HG02870 (cell line): ENCODE data around the gene PCBP3.

Source experiments
- ATAC-seq: cut with Tn5 transposase; IDR thresholded peaks from one replicate; pipeline ENCODE4 v1.9.1; 2021; ENCODE audit warnings: mild to moderate bottlenecking, moderate library complexity; ENCODE audit not compliant: unreplicated experiment

Gene PCBP3

GRCh38 chr21:45918835-45919447 is 275.4 kb downstream of the PCBP3 start:
- no peak for ATAC-seq

DNA sequence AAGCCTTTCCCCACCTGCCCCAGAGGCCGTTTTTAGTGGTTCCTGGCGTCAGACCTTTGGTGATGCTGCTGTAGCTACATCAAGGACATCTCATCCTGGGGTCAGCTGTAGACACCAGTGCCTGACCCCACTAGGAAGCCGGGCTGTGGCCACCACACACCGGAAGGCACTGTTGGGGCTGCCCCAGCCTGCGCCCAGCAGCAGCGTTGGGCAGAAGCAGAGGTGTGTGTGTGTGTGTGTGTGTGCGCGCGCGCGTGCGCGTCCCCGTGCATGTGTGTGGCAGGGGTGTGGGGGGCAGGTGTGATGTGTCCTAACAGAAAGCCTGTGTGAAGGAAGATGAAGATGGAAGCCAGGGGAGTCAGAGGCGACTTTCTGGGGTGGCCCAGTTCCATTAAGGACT is 276.1 kb downstream of the PCBP3 start:
- ATAC-seq, result no peak

- no peak for ATAC-seq
These were observed 277.5 kb downstream of the PCBP3 start for GRCh38 chr21:45920824-45921600.

GRCh38 chr21:45921917-45922316 is 278.4 kb downstream of the PCBP3 start:
- no peak for ATAC-seq

DNA sequence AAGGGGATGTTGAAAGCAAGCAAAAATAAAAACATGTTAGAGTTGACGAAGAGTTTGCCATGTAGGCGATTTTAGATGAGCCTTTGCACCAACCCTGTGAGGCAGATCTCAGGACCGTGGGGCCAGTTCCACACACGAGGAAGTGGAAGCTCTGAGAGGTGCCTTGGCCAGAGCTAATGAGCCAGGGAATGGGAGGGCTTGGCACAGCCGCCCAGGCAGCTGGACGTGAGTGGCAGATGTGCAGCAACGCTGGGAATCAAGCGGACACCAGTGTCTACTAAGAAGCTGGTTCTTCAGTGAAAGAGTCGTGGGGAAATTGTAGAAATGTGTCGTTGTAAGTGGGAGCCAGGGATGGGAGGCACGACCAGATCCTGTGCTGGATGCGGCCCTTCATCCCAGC is 279.1 kb downstream of the PCBP3 start:
- no peak for ATAC-seq

GRCh38 chr21:45923146-45923545 is 279.6 kb downstream of the PCBP3 start:
- no peak for ATAC-seq

DNA sequence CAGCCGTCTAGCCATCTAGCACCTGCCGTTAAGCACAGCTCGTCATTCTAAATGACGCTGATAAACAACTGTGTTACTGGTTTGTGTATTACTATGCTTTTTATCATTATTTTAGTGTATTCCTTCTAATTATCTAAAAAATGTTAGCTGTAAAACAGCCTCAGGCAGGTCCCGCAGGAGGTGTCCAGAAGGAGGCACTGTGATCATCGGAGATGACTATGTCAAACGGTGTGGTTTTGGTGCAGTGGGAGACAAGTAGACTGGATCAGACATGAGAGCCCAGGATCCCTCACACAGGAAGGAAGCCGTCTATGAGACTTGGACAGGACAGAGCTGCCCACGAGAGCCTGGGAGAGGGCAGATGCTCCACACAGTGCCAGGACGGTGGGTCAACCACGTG is 282.8 kb downstream of the PCBP3 start:
- ATAC-seq, result no peak

DNA sequence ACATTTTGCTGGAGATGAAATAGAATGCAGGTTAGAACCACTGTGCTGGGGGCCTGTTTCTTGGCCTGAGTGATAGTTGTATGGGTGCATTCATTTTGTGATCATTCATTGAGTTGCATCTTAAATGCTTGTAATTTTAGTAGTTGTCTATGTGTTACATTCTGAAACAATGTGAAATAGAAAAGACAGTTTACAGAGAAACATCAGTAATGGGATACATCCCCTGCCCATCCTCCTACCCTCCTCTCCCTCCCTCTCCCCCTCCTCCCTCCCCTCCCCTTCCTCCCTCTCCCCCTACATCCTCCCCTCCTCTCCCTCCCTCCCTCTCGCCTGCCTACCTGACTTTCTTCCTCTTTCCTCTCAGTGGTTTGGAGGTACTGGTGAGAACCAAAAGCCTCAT is 283.5 kb downstream of the PCBP3 start:
- no peak for ATAC-seq

GRCh38 chr21:45927851-45928850 is 284.6 kb downstream of the PCBP3 start:
- ATAC-seq, result no peak

GRCh38 chr21:45929449-45929848 is 285.9 kb downstream of the PCBP3 start:
- ATAC-seq, result no peak

DNA sequence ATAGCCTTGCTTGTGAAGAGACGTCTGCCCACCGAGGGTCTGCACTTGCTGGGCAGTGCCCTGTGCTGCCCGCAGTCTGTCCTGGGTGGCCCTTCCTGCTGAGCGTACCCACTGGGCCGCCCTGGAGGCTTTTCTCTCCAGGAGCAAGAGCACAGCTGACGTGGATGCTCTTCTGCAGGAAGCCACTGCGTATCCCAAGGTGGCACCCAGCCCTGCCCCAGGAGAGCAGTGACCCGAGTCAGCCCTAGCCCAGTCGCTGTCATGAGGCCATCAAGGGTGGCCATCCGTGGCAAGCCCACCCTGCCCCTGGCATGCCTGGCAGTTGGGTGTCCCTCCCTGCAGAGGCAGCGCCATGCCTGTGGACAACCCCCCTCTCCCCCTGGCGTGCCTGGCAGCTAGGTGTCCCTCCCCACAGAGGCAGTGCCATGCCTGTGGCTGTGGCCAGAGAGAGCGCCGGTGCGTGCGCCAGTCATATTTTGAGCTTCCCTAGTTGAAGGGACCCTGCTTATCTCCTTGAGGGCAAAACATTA is 286.8 kb downstream of the PCBP3 start:
- no peak for ATAC-seq

DNA sequence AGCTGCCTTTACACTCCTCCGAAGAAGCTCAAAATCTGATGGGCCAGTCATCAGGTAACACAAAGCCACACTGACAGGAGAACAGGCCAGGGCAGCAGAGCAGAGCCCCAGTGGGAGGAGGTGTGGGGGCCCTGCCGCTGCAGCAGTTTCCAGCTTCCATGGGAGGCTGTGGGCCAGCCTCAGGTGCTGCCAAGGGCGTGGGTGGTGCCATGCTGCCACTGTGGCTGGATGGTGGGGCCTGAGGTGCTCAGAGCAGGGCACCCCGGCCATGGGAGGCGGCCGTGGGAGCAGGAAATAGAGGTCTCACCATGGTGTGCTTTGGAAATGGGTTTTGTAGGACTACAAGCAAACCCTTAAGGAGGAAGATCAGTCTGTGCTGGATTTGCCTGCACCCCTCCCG is 287.3 kb downstream of the PCBP3 start:
- no peak for ATAC-seq

GRCh38 chr21:45931397-45931969 is 288.0 kb downstream of the PCBP3 start:
- no peak for ATAC-seq

DNA sequence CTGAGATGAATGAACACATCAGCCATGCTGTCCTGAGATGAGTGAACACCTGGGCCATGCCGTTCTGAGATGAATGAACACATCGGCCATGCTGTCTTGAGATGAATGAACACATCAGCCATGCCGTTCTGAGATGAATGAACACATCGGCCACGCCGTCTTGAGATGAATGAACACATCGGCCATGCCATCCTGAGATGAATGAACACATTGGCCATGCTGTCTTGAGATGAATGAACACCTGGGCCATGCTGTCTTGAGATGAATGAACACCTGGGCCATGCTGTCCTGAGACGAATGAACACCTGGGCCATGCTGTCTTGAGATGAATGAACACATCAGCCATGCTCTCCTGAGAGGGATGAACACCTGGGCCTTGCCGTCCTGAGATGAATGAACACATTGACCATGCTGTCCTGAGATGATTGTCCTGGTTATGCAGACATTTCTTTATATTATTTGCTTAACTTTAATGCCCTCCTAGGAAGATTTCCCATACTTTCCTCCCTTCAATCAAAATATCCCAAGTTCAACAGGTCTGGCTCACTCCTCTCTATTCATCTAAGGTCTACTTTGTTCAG is 289.5 kb downstream of the PCBP3 start:
- ATAC-seq, result no peak

GRCh38 chr21:45934085-45934484 is 290.6 kb downstream of the PCBP3 start:
- ATAC-seq, result no peak

DNA sequence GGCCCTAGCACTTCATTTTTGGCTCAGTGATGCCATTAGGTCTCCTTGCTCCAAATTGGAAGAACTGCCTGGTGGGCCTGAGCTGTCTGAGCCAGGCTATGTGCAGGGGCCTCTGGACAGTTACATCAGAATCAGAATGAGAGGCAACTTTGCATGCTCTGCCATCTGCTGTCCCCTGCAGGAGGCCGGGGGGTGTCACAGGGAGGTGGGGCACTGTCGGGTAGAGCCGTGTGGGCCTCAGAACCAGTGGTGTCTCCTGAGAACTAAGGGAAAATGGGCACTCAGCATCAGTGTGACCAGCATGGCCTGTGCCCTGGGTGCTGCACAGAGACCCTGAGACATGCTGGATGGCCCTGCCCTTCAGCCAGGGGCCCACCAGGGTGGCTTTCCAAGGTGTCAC is 291.0 kb downstream of the PCBP3 start:
- no peak for ATAC-seq

GRCh38 chr21:45935628-45936027 is 292.1 kb downstream of the PCBP3 start:
- ATAC-seq, result no peak

- no peak for ATAC-seq
These were observed 294.4 kb downstream of the PCBP3 start for GRCh38 chr21:45937721-45938452.

DNA sequence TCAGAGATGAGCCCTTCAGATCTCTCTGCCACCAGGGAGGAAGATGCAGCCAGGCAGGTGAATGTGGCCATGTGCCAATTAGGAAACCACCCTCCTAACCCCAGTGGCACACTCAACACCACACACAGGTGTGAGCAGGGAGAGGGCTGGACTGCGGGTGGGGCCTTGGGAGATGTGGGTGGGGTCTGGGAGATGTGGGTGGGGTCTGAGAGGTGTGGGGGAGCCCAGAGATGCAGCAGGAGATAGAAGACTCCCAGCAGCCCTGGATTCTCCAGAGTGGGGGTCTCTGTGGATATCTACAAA is 294.9 kb downstream of the PCBP3 start:
- ATAC-seq, result no peak
